SK-N-SH (cell line): Measurements from ENCODE around the gene BTBD2.

Experiments
- NFIC ChIP-seq: IDR thresholded peaks from 2 replicates; pipeline ENCODE4 v1.4.0; 2012; ENCODE audit warnings: borderline replicate concordance
- RXRA ChIP-seq: IDR thresholded peaks from 2 replicates; pipeline ENCODE4 v1.4.0; 2012; ENCODE audit warnings: low read depth, mild to moderate bottlenecking, borderline replicate concordance
- SIN3A ChIP-seq: IDR thresholded peaks from 2 replicates; pipeline ENCODE4 v1.6.1; 2012; ENCODE audit warnings: low read depth, mild to moderate bottlenecking, low read length, moderate library complexity, borderline replicate concordance
- TEAD4 ChIP-seq: IDR thresholded peaks from 2 replicates; pipeline ENCODE4 v1.4.0; 2012; ENCODE audit warnings: mild to moderate bottlenecking, borderline replicate concordance; ENCODE audit not compliant: insufficient read depth
- TF ChIP-seq, protein P1 (sequence below): IDR thresholded peaks from 2 replicates; pipeline ENCODE4 v1.6.1; 2012; ENCODE audit warnings: mild to moderate bottlenecking, low read depth, low read length, moderate library complexity

DNA sequence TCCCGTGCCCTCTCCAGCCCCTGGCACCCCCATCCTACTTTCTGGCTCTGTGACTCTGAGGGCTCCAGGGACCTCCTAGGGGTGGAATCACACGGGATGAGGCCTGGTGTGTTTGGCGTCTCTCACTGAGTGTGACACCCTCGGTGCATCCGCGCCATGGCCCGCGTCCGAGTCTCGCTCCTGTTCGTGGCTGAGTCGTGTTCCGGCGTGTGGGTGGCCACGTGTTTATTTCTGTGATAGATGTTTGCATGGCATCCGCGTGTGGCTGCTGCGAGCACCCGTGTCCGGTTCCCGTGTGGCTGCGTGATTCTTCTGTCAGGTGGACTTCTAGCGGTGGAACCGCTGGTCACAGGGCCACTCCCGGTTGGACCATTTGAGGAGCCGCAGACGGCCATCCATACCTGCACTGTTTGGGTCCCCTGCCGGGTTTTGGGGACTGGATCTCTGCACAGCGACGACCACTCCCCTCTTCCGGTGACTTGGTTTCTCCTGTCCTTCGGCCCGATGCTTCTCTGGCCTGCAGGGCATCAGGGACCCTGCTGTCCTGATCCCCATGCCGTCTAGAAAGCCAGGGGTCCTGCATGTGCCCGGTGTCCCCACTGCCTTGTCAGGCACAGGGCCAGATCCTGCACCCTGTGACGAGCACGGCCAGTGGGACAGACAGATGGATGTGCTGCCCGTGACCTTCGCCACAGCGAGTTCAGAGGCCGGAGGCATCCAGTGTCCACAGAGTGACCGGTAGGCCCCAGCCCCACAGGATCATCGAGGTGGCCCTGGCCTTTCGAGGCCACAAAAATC lies 66.0 kb downstream of the BTBD2 start:
- TF ChIP-seq RXRA (no peak), NFIC (no peak), TEAD4 (no peak), SIN3A (no peak)
- TF ChIP-seq, protein P1, sequence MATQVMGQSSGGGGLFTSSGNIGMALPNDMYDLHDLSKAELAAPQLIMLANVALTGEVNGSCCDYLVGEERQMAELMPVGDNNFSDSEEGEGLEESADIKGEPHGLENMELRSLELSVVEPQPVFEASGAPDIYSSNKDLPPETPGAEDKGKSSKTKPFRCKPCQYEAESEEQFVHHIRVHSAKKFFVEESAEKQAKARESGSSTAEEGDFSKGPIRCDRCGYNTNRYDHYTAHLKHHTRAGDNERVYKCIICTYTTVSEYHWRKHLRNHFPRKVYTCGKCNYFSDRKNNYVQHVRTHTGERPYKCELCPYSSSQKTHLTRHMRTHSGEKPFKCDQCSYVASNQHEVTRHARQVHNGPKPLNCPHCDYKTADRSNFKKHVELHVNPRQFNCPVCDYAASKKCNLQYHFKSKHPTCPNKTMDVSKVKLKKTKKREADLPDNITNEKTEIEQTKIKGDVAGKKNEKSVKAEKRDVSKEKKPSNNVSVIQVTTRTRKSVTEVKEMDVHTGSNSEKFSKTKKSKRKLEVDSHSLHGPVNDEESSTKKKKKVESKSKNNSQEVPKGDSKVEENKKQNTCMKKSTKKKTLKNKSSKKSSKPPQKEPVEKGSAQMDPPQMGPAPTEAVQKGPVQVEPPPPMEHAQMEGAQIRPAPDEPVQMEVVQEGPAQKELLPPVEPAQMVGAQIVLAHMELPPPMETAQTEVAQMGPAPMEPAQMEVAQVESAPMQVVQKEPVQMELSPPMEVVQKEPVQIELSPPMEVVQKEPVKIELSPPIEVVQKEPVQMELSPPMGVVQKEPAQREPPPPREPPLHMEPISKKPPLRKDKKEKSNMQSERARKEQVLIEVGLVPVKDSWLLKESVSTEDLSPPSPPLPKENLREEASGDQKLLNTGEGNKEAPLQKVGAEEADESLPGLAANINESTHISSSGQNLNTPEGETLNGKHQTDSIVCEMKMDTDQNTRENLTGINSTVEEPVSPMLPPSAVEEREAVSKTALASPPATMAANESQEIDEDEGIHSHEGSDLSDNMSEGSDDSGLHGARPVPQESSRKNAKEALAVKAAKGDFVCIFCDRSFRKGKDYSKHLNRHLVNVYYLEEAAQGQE = no peak
